GM06990 (cell line): ENCODE results near the gene TRIM47.
"Not testable (repeated sequence)": the region's sequence is repeated elsewhere in the genome, so short reads cannot be mapped to it uniquely, and the experiment has no call there.

Experiments used
- DNase-seq: peaks from one replicate; pipeline ENCODE4 v3.0.0-alpha.2; 2011; ENCODE audit not compliant: insufficient read length; ENCODE audit errors: extremely low read depth
- H3K27me3 ChIP-seq: replicated peaks from 2 replicates; pipeline ENCODE4 v1.6.0; 2011; ENCODE audit warnings: low read length; ENCODE audit not compliant: control insufficient read depth, insufficient read depth
- H3K36me3 ChIP-seq: 2 replicates; pipeline ENCODE4 v1.5.1; 2011; ENCODE audit warnings: low read length; ENCODE audit not compliant: control insufficient read depth, insufficient read depth
- H3K4me3 ChIP-seq: replicated peaks from 2 replicates; pipeline ENCODE4 v1.5.1; 2011; ENCODE audit warnings: low read depth, mild to moderate bottlenecking, control low read depth, low read length
- TF ChIP-seq, protein P1 (sequence below): IDR thresholded peaks from 2 replicates; pipeline ENCODE4 v1.5.1; 2011; ENCODE audit warnings: low read length, control low read depth, mild to moderate bottlenecking, inconsistent platforms; ENCODE audit not compliant: insufficient read depth, poor library complexity, severe bottlenecking

Gene TRIM47

DNA sequence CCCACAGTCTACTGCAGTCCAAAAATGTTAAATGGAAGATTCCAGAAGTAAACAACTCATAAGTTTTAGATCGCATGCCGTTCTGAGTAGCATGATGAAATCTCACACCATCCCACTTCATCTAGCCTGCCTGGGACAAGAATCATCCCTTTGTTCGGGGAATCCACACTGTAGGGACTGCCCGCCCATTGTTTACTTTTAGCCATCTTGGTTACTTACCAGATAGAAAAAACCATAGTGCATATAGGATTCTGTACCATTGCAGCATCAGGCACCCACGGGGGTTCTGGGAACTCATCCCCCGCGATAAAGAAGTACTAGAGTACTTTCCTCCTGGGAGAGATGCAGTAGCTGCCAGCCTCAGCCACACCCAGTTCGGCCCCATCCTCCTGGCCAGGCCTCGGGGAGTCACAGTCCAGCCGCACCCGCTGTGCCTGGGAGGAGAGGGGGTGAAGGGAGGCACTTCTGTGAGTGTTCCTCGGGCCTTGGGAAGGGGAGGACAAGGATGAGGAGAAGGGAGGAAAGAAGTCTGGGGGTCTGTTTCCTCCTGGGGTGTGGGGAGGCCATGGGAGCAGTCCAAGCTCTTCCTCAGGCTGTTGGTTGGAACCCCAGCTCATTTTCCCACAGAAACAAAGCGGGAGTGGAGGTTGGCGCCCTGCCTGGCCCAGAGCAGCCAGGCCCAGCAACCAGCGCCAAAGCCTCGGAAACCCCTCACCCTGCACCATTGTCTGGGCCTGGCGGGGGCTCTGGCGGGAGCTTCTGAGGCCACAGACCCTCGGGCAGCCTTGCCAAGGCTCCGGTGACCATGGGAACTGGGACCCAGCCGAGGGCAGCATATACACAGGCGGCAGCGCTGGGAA is 8.9 kb downstream of the TRIM47 start:
- Histone ChIP-seq H3K36me3 (no peaks in the 10 kb centered on the region), H3K4me3 (no peak overlapping the region), H3K27me3 (no peaks in the 10 kb centered on the region)
- no peak for DNase-seq
- TF ChIP-seq, protein P1, sequence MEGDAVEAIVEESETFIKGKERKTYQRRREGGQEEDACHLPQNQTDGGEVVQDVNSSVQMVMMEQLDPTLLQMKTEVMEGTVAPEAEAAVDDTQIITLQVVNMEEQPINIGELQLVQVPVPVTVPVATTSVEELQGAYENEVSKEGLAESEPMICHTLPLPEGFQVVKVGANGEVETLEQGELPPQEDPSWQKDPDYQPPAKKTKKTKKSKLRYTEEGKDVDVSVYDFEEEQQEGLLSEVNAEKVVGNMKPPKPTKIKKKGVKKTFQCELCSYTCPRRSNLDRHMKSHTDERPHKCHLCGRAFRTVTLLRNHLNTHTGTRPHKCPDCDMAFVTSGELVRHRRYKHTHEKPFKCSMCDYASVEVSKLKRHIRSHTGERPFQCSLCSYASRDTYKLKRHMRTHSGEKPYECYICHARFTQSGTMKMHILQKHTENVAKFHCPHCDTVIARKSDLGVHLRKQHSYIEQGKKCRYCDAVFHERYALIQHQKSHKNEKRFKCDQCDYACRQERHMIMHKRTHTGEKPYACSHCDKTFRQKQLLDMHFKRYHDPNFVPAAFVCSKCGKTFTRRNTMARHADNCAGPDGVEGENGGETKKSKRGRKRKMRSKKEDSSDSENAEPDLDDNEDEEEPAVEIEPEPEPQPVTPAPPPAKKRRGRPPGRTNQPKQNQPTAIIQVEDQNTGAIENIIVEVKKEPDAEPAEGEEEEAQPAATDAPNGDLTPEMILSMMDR = no peak

GRCh38 chr17:75868730-75869281 is 9.6 kb downstream of the TRIM47 start:
- H3K36me3 ChIP-seq, H3K4me3 ChIP-seq, DNase-seq, H3K27me3 ChIP-seq: not testable (repeated sequence)

DNA sequence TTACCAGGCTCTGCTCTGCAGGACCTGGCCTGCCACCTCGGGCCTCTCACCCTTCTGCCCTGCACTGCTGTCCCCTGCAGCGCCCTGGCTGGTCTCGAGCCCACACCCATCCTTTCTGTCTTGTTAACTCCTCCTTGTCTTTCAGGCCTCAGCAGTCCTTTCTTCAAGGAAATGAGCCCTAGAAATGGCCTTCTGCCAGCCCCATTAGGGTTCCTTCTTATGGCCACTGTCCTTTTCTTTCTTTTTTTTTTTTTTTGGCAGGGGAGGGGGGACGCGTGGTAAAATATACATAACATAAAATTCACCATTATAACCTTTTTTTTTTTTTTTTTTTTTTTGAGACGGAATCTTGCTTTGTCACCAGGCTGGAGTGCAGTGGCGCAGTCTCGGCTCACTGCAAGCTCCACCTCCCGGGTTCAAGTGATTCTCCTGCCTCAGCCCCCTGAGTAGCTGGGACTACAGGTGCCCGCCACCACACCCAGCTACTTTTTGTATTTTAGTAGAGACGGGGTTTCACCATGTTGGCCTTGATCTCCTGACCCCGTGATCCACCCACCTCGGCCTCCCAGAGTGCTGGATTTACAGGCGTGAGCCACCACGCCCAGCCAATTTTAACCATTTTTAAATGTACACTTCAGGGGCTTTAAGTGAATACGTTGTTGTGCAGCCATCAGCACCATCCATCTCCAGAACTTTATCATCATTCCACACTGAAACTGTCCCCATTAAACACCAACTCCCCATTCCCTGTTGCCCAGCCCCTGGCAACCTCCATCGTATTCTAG is 12.8 kb downstream of the TRIM47 start:
- not testable (repeated sequence) for H3K4me3 ChIP-seq

DNA sequence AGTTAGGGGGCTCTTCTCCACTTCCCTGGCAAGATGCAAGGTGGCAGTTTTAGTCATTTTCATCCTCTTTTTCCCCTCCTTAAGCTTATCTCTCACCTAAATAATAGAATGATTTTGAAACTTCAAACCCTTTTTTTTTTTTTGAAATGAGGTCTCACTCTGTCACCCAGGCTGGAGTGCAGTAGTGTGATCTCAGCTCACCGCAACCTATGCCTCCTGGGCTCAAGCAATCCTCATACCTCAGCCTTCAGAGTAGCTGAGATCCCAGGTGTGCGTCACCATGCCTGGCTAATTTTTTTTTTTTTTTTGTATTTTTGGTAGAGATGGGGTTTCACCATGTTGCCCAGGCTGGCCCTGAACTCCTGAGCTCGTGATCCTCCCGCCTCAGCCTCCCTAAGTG is 13.5 kb downstream of the TRIM47 start:
- DNase-seq, H3K4me3 ChIP-seq, H3K27me3 ChIP-seq, H3K36me3 ChIP-seq: not testable (repeated sequence)

More for the DNA sequence above, 12.8 kb downstream of the TRIM47 start:
- not testable (repeated sequence) for H3K36me3 ChIP-seq, DNase-seq, H3K27me3 ChIP-seq

GRCh38 chr17:75864448-75864871 is 13.9 kb downstream of the TRIM47 start:
- Histone ChIP-seq H3K27me3 (no peaks in the 10 kb centered on the region), H3K36me3 (no peaks in the 10 kb centered on the region), H3K4me3 (no peak overlapping the region)
- TF ChIP-seq, protein P1 = no peak
- peak; percentile 80 for DNase-seq

DNA sequence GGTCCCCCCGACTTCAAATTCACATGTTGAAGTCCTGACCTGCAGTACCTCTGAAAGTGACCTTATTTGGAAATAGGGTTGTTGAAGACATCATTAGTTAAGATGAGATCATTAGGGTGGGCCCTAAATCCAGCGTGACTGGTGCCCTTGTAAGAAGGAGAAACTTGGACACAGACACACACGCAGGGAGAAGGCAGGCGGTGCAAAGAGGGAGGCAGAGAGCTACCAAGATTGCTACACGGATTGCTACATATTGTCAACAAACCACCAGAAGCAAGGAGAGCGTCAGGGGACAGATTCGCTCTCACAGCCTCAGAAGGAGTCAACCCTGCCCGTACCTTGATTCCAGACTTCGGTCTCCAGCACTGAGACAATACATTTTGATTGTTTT is 16.5 kb downstream of the TRIM47 start:
- H3K4me3 ChIP-seq = no peak overlapping the region
- no peak for DNase-seq
- no peaks in the 10 kb centered on the region for H3K27me3 ChIP-seq
- TF ChIP-seq, protein P1 = no peak
- no peaks in the 10 kb centered on the region for H3K36me3 ChIP-seq

DNA sequence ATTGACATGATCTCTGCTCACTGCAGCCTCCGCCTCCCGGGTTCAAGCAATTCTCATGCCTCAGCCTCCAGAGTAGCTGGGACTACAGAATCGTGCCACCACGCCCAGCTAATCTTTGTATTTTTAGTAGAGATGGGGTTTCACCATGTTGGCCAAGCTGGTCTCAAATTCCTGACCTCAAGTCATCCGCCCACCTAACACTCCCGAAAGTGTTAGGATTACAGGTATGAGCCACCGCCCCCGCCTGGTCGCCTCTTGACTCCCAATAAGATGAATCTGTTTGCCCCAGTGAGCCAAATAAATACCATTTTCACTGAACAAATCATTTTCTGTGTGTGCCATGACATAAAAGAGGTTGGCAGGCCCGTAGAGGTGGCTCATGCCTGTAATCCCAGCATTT is 19.0 kb downstream of the TRIM47 start:
- not testable (repeated sequence) for DNase-seq, H3K36me3 ChIP-seq, H3K27me3 ChIP-seq, H3K4me3 ChIP-seq
